T-helper 1 cell treated with Interleukin-12 subunit alpha and Interleukin-12 subunit beta and Interleukin-4 antibody, amounts not matched to agents 30 μg/mL and 1 μg/mL, for 36 hours (primary cell): Measurements from ENCODE around the gene TXNDC2.
"Not testable (repeated sequence)": the region's sequence is repeated elsewhere in the genome, so short reads cannot be mapped to it uniquely, and the experiment has no call there.

Experiments
- H3K27ac Mint-ChIP-seq: one replicate; pipeline ENCODE4 v1.8.0; 2021; ENCODE audit warnings: mild to moderate bottlenecking, mixed read lengths
- H3K27me3 Mint-ChIP-seq: one replicate; pipeline ENCODE4 v1.8.0; 2021; ENCODE audit warnings: low read depth, mixed read lengths
- H3K36me3 Mint-ChIP-seq: one replicate; pipeline ENCODE4 v1.8.0; 2021; ENCODE audit warnings: low read depth, mixed read lengths
- H3K4me1 Mint-ChIP-seq: one replicate; pipeline ENCODE4 v1.8.0; 2021; ENCODE audit warnings: low read depth, mixed read lengths
- H3K4me3 Mint-ChIP-seq: one replicate; pipeline ENCODE4 v1.8.0; 2021; ENCODE audit warnings: mild to moderate bottlenecking, moderate library complexity, mixed read lengths
- H3K9me3 Mint-ChIP-seq: one replicate; pipeline ENCODE4 v1.8.0; 2021; ENCODE audit warnings: mixed read lengths

TXNDC2 gene

GRCh38 chr18:9906481-9906880, 20.7 kb downstream of the TXNDC2 start:
- no peaks in the 10 kb centered on the region for H3K4me1 Mint-ChIP-seq
- no peaks in the 10 kb centered on the region for H3K9me3 Mint-ChIP-seq
- H3K27ac Mint-ChIP-seq = no peak overlapping the region
- no peak overlapping the region for H3K4me3 Mint-ChIP-seq
- H3K36me3 Mint-ChIP-seq = no peaks in the 10 kb centered on the region
- H3K27me3 Mint-ChIP-seq = peaks cover 43% of the 10 kb centered on the region

GRCh38 chr18:9907867-9908266, 22.1 kb downstream of the TXNDC2 start:
- peaks cover 2% of the 10 kb centered on the region for H3K4me1 Mint-ChIP-seq
- H3K36me3 Mint-ChIP-seq = no peaks in the 10 kb centered on the region
- no peaks in the 10 kb centered on the region for H3K9me3 Mint-ChIP-seq
- H3K27me3 Mint-ChIP-seq = peaks cover 40% of the 10 kb centered on the region
- no peak overlapping the region for H3K27ac Mint-ChIP-seq
- H3K4me3 Mint-ChIP-seq = no peak overlapping the region

- H3K4me1 Mint-ChIP-seq = peaks cover 5% of the 10 kb centered on the region
- H3K27ac Mint-ChIP-seq = no peak overlapping the region
- no peaks in the 10 kb centered on the region for H3K36me3 Mint-ChIP-seq
- H3K4me3 Mint-ChIP-seq = no peak overlapping the region
- no peaks in the 10 kb centered on the region for H3K9me3 Mint-ChIP-seq
- peaks cover 40% of the 10 kb centered on the region for H3K27me3 Mint-ChIP-seq
Observed at GRCh38 chr18:9910071-9910470, 24.3 kb downstream of the TXNDC2 start.

DNA sequence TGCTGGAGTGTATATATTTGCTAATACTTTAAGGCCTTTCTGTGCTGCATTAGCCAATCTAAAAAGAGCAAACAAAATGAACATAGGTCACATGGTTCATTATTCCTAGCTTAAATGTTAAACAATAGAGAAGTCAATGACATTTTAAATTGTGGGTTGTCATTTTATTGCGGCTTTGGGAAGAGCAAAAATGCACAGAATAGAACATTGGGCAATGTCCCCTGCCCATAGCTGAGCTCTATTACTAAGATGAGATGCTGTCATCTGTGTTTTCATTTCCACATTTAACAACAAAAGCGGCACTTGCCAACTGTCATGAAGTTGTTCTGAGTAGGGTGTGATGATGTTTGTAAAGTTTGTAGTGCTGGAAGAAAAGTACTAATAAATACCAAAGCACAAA, 24.9 kb downstream of the TXNDC2 start:
- Mint-ChIP-seq H3K27me3 (peaks cover 39% of the 10 kb centered on the region), H3K27ac (no peak overlapping the region), H3K9me3 (no peaks in the 10 kb centered on the region), H3K4me3 (no peak overlapping the region), H3K4me1 (peaks cover 10% of the 10 kb centered on the region), H3K36me3 (no peaks in the 10 kb centered on the region)

DNA sequence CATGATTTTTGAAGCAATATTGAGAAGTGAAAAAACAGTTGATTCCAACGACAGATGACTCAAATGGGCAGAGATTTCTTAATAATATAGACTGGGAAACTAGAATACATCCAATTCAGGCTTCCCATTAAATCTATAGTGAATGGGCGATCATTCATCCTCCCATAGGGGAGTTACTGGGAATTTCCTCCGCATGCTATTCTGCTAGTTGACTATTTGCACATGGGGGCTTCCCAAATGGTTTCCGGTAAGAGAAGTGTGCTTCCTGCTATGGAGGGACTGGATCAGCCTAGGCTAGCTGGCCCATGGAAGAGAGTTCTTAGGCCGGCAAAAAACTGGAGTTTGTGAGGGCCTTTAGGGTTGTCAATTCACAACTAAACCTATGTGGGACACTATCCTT, 25.5 kb downstream of the TXNDC2 start:
- peaks cover 35% of the 10 kb centered on the region for H3K27me3 Mint-ChIP-seq
- H3K27ac Mint-ChIP-seq = no peak overlapping the region
- H3K4me1 Mint-ChIP-seq = peaks cover 15% of the 10 kb centered on the region
- no peaks in the 10 kb centered on the region for H3K36me3 Mint-ChIP-seq
- no peaks in the 10 kb centered on the region for H3K9me3 Mint-ChIP-seq
- no peak overlapping the region for H3K4me3 Mint-ChIP-seq

GRCh38 chr18:9912285-9912684, 26.5 kb downstream of the TXNDC2 start:
- Mint-ChIP-seq H3K27me3 (peaks cover 26% of the 10 kb centered on the region), H3K4me1 (peaks cover 18% of the 10 kb centered on the region)
- H3K27ac Mint-ChIP-seq, H3K4me3 Mint-ChIP-seq, H3K36me3 Mint-ChIP-seq, H3K9me3 Mint-ChIP-seq: not testable (repeated sequence)

- H3K27ac Mint-ChIP-seq = peak overlapping the region; percentile 90
- H3K27me3 Mint-ChIP-seq = peaks cover 18% of the 10 kb centered on the region
- peaks cover 18% of the 10 kb centered on the region for H3K4me1 Mint-ChIP-seq
- no peaks in the 10 kb centered on the region for H3K36me3 Mint-ChIP-seq
- peak overlapping the region; percentile 87 for H3K4me3 Mint-ChIP-seq
- H3K9me3 Mint-ChIP-seq = no peaks in the 10 kb centered on the region
Observed at GRCh38 chr18:9913151-9913525, 27.4 kb downstream of the TXNDC2 start.

DNA sequence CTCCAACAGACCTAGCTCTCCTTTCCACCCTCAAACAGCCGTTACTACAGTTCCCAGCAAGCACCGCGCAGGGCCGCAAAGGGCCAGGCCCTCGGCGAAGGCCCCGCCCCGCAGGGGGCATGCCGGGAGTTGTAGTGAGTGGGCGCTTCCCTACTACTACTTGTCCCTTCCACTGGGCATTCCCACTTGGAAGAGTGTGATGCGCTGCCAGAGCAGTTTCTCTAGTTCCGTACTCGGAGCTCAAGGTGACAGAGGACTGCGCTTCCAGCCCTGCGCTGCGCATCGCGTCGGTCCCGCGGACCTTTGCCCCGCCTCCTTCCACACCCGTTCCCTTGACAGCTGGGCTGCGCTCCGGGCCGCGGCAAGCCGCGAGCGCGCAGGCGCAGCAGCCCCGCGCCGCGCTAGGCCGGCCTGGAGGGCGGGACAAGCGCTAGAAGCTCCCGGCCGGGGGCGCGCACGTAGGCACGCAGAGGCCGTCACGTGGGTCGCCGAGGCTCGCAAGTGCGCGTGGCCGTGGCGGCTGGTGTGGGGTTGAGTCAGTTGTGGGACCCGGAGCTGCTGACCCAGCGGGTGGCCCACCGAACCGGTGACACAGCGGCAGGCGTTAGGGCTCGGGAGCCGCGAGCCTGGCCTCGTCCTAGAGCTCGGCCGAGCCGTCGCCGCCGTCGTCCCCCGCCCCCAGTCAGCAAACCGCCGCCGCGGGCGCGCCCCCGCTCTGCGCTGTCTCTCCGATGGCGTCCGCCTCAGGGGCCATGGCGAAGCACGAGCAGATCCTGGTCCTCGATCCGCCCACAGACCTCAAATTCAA, 28.0 kb downstream of the TXNDC2 start, which contains the start of gene VAPA:
VAPA (plus strand) TSS at position 491 of the 808 bp plus-strand sequence; CDS start at position 732, 241 bp downstream.
- Mint-ChIP-seq H3K27ac (peak within 1 kb of the TSS; percentile 90), H3K4me1 (peaks cover 18% of the 10 kb centered on the region), H3K9me3 (no peaks in the 10 kb centered on the region), H3K36me3 (no peaks in the 10 kb centered on the region), H3K4me3 (peak within 1 kb of the TSS; percentile 87), H3K27me3 (peaks cover 14% of the 10 kb centered on the region)

- Mint-ChIP-seq H3K4me1 (peaks cover 18% of the 10 kb centered on the region), H3K27ac (peak overlapping the region; percentile 54), H3K4me3 (peak overlapping the region; percentile 87), H3K36me3 (no peaks in the 10 kb centered on the region), H3K9me3 (no peaks in the 10 kb centered on the region), H3K27me3 (peaks cover 10% of the 10 kb centered on the region)
Observed at GRCh38 chr18:9914334-9914583, 28.5 kb downstream of the TXNDC2 start.

DNA sequence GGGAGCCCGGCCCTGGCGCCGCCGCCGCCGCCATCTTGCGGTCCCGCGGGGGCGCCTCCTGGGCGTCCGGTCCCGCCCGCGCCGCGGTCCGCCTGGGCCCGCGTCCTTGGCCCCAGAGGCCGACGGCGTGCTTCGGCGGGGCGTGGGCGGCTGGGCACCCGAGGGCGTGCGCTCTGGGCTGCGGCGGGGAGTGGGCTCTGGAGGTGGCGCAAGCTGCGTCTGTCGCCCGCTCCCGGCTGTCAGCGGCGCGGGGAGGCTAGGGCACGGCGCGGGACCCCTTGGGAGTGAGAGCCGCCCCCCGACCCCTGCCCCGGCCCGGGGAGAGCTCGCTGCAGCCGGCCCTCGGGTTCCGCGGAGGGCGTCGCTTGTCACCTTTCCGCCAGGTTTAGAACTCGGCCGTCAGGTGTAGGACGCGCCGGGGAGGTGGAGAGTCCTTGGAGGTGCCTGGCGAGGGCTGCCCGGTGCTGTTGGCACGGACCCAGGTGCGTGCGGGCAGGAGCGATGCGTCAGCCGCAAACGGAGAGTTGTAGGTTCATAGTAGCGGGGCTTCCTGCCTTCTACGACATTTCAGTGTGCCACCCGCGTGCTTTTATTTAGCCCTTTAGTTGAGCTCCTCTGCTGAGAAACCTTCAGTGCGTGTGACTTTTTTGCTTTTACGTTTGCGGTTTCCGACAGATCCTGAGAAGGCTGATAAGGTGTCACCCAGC, 29.0 kb downstream of the TXNDC2 start:
- H3K36me3 Mint-ChIP-seq = no peaks in the 10 kb centered on the region
- H3K4me1 Mint-ChIP-seq = peaks cover 18% of the 10 kb centered on the region

DNA sequence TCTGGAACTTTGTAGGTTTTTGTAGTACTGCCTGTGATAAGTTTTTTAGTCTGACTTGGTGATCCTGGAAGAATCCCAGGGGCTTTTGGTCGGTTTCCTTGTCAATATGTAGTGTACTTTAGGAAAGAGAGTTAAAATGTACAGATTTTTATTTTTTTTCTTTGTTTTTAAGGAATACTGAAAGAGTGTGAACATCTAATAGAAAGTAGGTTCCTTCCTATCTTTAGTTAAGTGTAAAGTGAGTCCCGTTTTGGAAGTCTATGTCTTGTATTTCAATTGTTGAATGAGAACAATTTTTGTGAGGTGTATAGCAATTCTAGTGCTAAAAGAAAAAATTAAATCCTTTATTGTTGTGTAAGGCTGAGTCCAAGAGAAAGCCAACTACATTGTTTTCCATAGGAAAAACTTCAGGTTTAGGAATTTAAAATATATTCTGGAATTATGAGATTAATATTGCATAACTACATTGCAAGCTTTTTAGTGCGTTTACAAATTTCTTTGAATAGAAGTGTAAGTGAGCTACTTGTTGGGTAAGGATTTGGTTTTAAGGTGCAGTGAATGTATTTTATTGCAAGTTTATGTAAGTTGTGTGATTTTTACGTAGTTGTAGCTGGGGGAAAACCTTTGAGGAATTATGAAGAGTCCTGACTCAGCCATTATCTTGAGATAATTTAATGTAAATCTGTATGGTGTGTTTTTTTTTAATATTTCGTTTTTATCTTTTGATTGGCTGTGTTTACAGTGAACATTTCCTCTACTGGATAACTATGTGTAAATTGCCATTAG, 29.7 kb downstream of the TXNDC2 start:
- Mint-ChIP-seq H3K4me3 (peak overlapping the region; percentile 82), H3K27ac (peak overlapping the region; percentile 82), H3K4me1 (peaks cover 18% of the 10 kb centered on the region), H3K36me3 (no peaks in the 10 kb centered on the region), H3K9me3 (no peaks in the 10 kb centered on the region), H3K27me3 (no peaks in the 10 kb centered on the region)

More for the DNA sequence above, 29.0 kb downstream of the TXNDC2 start:
- Mint-ChIP-seq H3K27ac (peak overlapping the region; percentile 82), H3K9me3 (no peaks in the 10 kb centered on the region), H3K27me3 (peaks cover 5% of the 10 kb centered on the region), H3K4me3 (peak overlapping the region; percentile 82)

DNA sequence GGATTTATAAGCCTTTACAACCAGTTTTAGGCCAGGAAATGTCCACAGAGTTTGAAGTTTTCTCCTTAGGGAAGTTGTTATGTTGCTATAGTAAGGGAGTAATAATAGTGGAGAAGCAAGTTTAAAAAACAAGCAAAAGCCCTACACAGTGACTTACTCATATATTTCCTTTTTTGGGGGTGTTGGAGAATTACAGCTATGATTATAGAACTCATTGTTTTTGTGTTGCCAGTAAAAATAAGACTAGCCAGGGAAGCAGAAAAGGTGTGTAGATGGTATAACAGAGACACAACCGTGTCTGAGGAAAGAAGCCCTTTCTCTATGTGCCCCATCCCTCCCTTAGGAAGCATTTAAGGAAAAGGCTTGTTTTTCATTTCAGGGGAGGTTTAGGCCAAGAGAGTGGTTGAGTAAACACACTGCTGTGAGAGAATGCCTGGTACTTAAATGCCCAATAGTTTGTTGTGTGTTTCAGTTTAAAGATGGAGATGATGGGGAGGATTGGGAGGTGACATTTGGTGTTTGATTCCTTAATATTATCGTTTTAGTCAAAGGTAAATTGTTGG, 30.4 kb downstream of the TXNDC2 start:
- no peaks in the 10 kb centered on the region for H3K9me3 Mint-ChIP-seq
- H3K4me3 Mint-ChIP-seq = peak overlapping the region; percentile 82
- no peaks in the 10 kb centered on the region for H3K27me3 Mint-ChIP-seq
- H3K36me3 Mint-ChIP-seq = no peaks in the 10 kb centered on the region
- H3K4me1 Mint-ChIP-seq = peaks cover 18% of the 10 kb centered on the region
- H3K27ac Mint-ChIP-seq = peak overlapping the region; percentile 16

DNA sequence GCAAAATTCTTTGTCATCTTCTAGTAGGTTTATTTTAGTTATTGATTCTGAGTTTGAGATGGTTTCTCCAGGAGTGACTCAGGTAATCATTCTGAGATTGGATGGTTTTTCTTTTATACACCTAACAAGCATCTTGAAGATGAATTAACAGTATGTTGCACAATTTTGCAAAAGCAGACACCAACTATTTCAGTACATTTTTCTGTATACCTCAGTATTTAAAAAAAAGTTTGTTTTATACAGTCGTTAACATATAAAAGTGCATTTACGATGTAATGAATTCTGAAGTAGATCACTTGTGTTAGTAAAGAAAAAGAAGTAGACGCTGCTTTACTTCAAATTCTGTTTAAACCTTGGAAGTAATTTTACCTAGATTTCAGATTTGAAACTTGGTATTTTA, 31.0 kb downstream of the TXNDC2 start:
- no peaks in the 10 kb centered on the region for H3K36me3 Mint-ChIP-seq
- no peak overlapping the region for H3K27ac Mint-ChIP-seq
- no peaks in the 10 kb centered on the region for H3K27me3 Mint-ChIP-seq
- no peaks in the 10 kb centered on the region for H3K9me3 Mint-ChIP-seq
- H3K4me1 Mint-ChIP-seq = peaks cover 18% of the 10 kb centered on the region
- H3K4me3 Mint-ChIP-seq = no peak overlapping the region

GRCh38 chr18:9918016-9918680, 32.4 kb downstream of the TXNDC2 start:
- H3K4me3 Mint-ChIP-seq = no peak overlapping the region
- H3K9me3 Mint-ChIP-seq = no peaks in the 10 kb centered on the region
- peaks cover 18% of the 10 kb centered on the region for H3K4me1 Mint-ChIP-seq
- no peaks in the 10 kb centered on the region for H3K27me3 Mint-ChIP-seq
- no peaks in the 10 kb centered on the region for H3K36me3 Mint-ChIP-seq
- no peak overlapping the region for H3K27ac Mint-ChIP-seq
